Testis (tissue), 2 donors: ENCODE data around the gene ABCC4.

Experiments used
- CTCF ChIP-seq, 3 experiments: fragments of 450-650 bp in 2 of 3; fragments of 200-600 bp in 1 of 3; sonication (generic) in 1 of 3; IDR thresholded peaks; one replicate each; pipeline ENCODE4 v1.5.1; 2016 to 2019; ENCODE audit warnings: antibody characterized with exemption in 3 of 3, mild to moderate bottlenecking in 2 of 3, moderate library complexity in 1 of 3
- POLR2A ChIP-seq: fragments of 450-650 bp; IDR thresholded peaks from one replicate; pipeline ENCODE4 v1.6.1; 2017; ENCODE audit warnings: antibody characterized with exemption, mild to moderate bottlenecking, moderate library complexity

GRCh38 chr13:95226932-95227695 is 74.1 kb downstream of the ABCC4 start:
- TF ChIP-seq POLR2A (no peak), CTCF (IDR thresholded peaks at IDR 0.05) (no peak)
